GM19099 (cell line): ENCODE data around the gene UNC93A.

Experiments used
- POLR2A ChIP-seq: IDR thresholded peaks from 3 replicates; pipeline ENCODE4 v1.6.1; 2011; ENCODE audit warnings: low read depth; ENCODE audit not compliant: insufficient read length; ENCODE audit errors: extremely low read depth

Gene UNC93A

GRCh38 chr6:167274270-167274669, 16.8 kb upstream of the UNC93A start:
- no peak for TF ChIP-seq POLR2A

GRCh38 chr6:167275001-167275400, 16.1 kb upstream of the UNC93A start:
- TF ChIP-seq POLR2A, result no peak

- TF ChIP-seq POLR2A, result no peak
These were observed 15.7 kb upstream of the UNC93A start for GRCh38 chr6:167275436-167275835.

- TF ChIP-seq POLR2A, result no peak
These were observed 14.2 kb upstream of the UNC93A start for GRCh38 chr6:167276772-167277533.

GRCh38 chr6:167279766-167280446, 11.2 kb upstream of the UNC93A start:
- TF ChIP-seq POLR2A, result no peak

- TF ChIP-seq POLR2A, result no peak
These were observed 8.9 kb upstream of the UNC93A start for GRCh38 chr6:167282165-167282564.

GRCh38 chr6:167285077-167285770, 5.9 kb upstream of the UNC93A start:
- TF ChIP-seq POLR2A, result no peak

- no peak for TF ChIP-seq POLR2A
These were observed 3.5 kb upstream of the UNC93A start for GRCh38 chr6:167287513-167288048.

- TF ChIP-seq POLR2A, result no peak
These were observed 647 bp downstream of the UNC93A start for GRCh38 chr6:167291623-167292300.

GRCh38 chr6:167292301-167293087, 1.4 kb downstream of the UNC93A start:
- TF ChIP-seq POLR2A, result no peak

- TF ChIP-seq POLR2A, result no peak
These were observed 2.0 kb downstream of the UNC93A start for GRCh38 chr6:167293088-167293589.

GRCh38 chr6:167293590-167294091, 2.5 kb downstream of the UNC93A start:
- no peak for TF ChIP-seq POLR2A

- TF ChIP-seq POLR2A, result no peak
These were observed 3.1 kb downstream of the UNC93A start for GRCh38 chr6:167294241-167294640.
